Breast epithelium (tissue), 4 donors: ENCODE measurements around the gene NUBPL. TPM values are rescaled to one million over a fixed set of nuclear protein-coding genes. Genes with fewer than 3 reads are reported as not detected.
A peak's percentile ranks its signal among the peaks of the same experiment; 100 is the strongest.

Experiments used
- DNase-seq, 2 donors: peaks; one replicate each; pipeline ENCODE4 v3.0.0-alpha.2; 2019; ENCODE audit warnings: low spot score in 2 of 2
- H3K27ac ChIP-seq, 2 donors: fragments of 200-600 bp; sonication (generic) in 1 of 2; one replicate each; pipeline ENCODE4 v1.5.1; 2016 to 2019; ENCODE audit warnings: mild to moderate bottlenecking in 1 of 2
- H3K27me3 ChIP-seq, 2 donors: fragments of 200-600 bp; sonication (generic) in 1 of 2; one replicate each; pipeline versions ENCODE4 v1.5.1 to v1.6.0; 2017 to 2019; ENCODE audit warnings: control low read depth in 1 of 2, mild to moderate bottlenecking in 1 of 2
- H3K36me3 ChIP-seq: fragments of 200-600 bp; one replicate; pipeline ENCODE4 v1.5.1; 2019
- H3K4me1 ChIP-seq, 2 donors: fragments of 200-600 bp; sonication (generic); one replicate each; pipeline ENCODE4 v1.5.1; 2016 to 2019; ENCODE audit warnings: control low read depth in 1 of 2
- H3K4me3 ChIP-seq, 3 donors: fragments of 200-600 bp; sonication (generic); 1 replicate in 2 of 3; 2 replicates in 1 of 3; pipeline ENCODE4 v1.5.1; 2016 to 2019; ENCODE audit warnings: mild to moderate bottlenecking in 3 of 3, moderate library complexity in 2 of 3
- H3K9me3 ChIP-seq, 2 donors: fragments of 200-600 bp; sonication (generic) in 1 of 2; one replicate each; pipeline ENCODE4 v1.5.1; 2016 to 2019; ENCODE audit warnings: control low read depth in 1 of 2
- CTCF ChIP-seq, 3 donors: fragments of 450-650 bp; IDR thresholded peaks; one replicate each; pipeline ENCODE4 v1.5.1; 2016 to 2017; ENCODE audit warnings: antibody characterized with exemption in 3 of 3, mild to moderate bottlenecking in 3 of 3, moderate library complexity in 3 of 3
- POLR2A ChIP-seq: fragments of 450-650 bp; IDR thresholded peaks from one replicate; pipeline ENCODE4 v1.6.1; 2016; ENCODE audit warnings: antibody characterized with exemption, mild to moderate bottlenecking, moderate library complexity
- POLR2AphosphoS5 ChIP-seq, 3 donors: sonication (generic); formaldehyde crosslinking; IDR thresholded peaks; one replicate each; pipeline ENCODE4 v1.6.1; 2017; ENCODE audit warnings: antibody characterized with exemption in 3 of 3
- intact Hi-C: fragments of 100-400 bp; cut with DNase I; formaldehyde crosslinking; loops from one replicate; pipeline ENCODE4 v1.15.1; 2023; ENCODE audit warnings: low total_unique reads
- total RNA-seq, 3 donors: library from RNA; depleted of rRNA; stranded (reverse); fragments of >200 nt; gene quantifications; one replicate each; pipeline ENCODE4 v1.1.0, GENCODE V29; 2016

The NUBPL gene
- total RNA-seq, 3 donors from 2014 or later, result 10.9 to 16.2 (median 12.5) TPM

GRCh38 chr14:31572955-31573354, 11.8 kb downstream of the NUBPL start:
- H3K27me3 ChIP-seq, result no peaks in the 10 kb centered on the region
- H3K36me3 ChIP-seq, result peaks cover 5% of the 10 kb centered on the region
- no peak for DNase-seq
- intact Hi-C loops, result no loop called here
- H3K9me3 ChIP-seq, result no peaks in the 10 kb centered on the region
- no peak overlapping the region for H3K27ac ChIP-seq
- H3K4me3 ChIP-seq, result no peak overlapping the region
- no peak for TF ChIP-seq POLR2AphosphoS5 (IDR thresholded peaks at IDR 0.05)
- TF ChIP-seq CTCF (IDR thresholded peaks at IDR 0.05), result no peak
- no peak for TF ChIP-seq POLR2A
- H3K4me1 ChIP-seq, result no peaks in the 10 kb centered on the region

- H3K36me3 ChIP-seq, result peaks cover 5% of the 10 kb centered on the region
- TF ChIP-seq POLR2AphosphoS5 (IDR thresholded peaks at IDR 0.05) (no peak), CTCF (IDR thresholded peaks at IDR 0.05) (no peak), POLR2A (no peak)
- no peaks in the 10 kb centered on the region for H3K9me3 ChIP-seq
- no peak for DNase-seq
- H3K27me3 ChIP-seq, result no peaks in the 10 kb centered on the region
- intact Hi-C loops, result no loop called here
- no peak overlapping the region for H3K27ac ChIP-seq
- H3K4me1 ChIP-seq, result no peaks in the 10 kb centered on the region
- no peak overlapping the region for H3K4me3 ChIP-seq
These were observed 15.7 kb downstream of the NUBPL start for GRCh38 chr14:31576949-31577348.

GRCh38 chr14:31578266-31578665, 17.1 kb downstream of the NUBPL start:
- H3K4me3 ChIP-seq, result no peak overlapping the region
- intact Hi-C loops, result no loop called here
- H3K27me3 ChIP-seq, result no peaks in the 10 kb centered on the region
- H3K4me1 ChIP-seq, result no peaks in the 10 kb centered on the region
- H3K27ac ChIP-seq, result peak overlapping the region in 1 of 2 donors; percentile 29
- H3K9me3 ChIP-seq, result no peaks in the 10 kb centered on the region
- H3K36me3 ChIP-seq, result peaks cover under 1% of the 10 kb centered on the region
- no peak for DNase-seq
- no peak for TF ChIP-seq POLR2AphosphoS5 (IDR thresholded peaks at IDR 0.05)
- TF ChIP-seq CTCF (IDR thresholded peaks at IDR 0.05), result no peak
- TF ChIP-seq POLR2A, result no peak

- Histone ChIP-seq H3K4me1 (no peaks in the 10 kb centered on the region), H3K27ac (peak overlapping the region in 1 of 2 donors; percentile 53), H3K27me3 (no peaks in the 10 kb centered on the region), H3K9me3 (no peaks in the 10 kb centered on the region), H3K36me3 (no peaks in the 10 kb centered on the region), H3K4me3 (no peak overlapping the region)
- intact Hi-C loops, result no loop called here
- TF ChIP-seq CTCF (IDR thresholded peaks at IDR 0.05) (no peak), POLR2A (no peak), POLR2AphosphoS5 (IDR thresholded peaks at IDR 0.05) (no peak)
- DNase-seq, result no peak
These were observed 17.7 kb downstream of the NUBPL start for GRCh38 chr14:31578792-31579501.

- intact Hi-C loops, result no loop called here
- DNase-seq, result no peak
- no peak for TF ChIP-seq POLR2A
- TF ChIP-seq POLR2AphosphoS5 (IDR thresholded peaks at IDR 0.05), result no peak
- no peak for TF ChIP-seq CTCF (IDR thresholded peaks at IDR 0.05)
These were observed 19.0 kb downstream of the NUBPL start for GRCh38 chr14:31580234-31580633.

More at GRCh38 chr14:31580234-31580633, 19.0 kb downstream of the NUBPL start:
- Histone ChIP-seq H3K9me3 (no peaks in the 10 kb centered on the region), H3K4me3 (no peak overlapping the region), H3K36me3 (no peaks in the 10 kb centered on the region), H3K4me1 (no peaks in the 10 kb centered on the region), H3K27me3 (no peaks in the 10 kb centered on the region), H3K27ac (no peak overlapping the region)
